Smooth muscle cell (in vitro differentiated cells): Measurements from ENCODE around the gene CYP4A22. TPM values are rescaled to one million over a fixed set of nuclear protein-coding genes. Genes with fewer than 3 reads are reported as not detected.
"Not testable (repeated sequence)": the region's sequence is repeated elsewhere in the genome, so short reads cannot be mapped to it uniquely, and the experiment has no call there.

Experiments used
- DNase-seq: peaks from one replicate; lab custom pipeline; 2025; ENCODE audit not compliant: unreplicated experiment; lab: John Stamatoyannopoulos, UW
- H2AFZ ChIP-seq: fragments of 200-600 bp; sonication (generic); 2 replicates; pipeline ENCODE4 v1.6.0; 2016; ENCODE audit warnings: antibody characterized with exemption, low read depth, mild to moderate bottlenecking
- H3F3A ChIP-seq: fragments of 200-600 bp; sonication (generic); 2 replicates; pipeline ENCODE4 v1.6.0; 2017; ENCODE audit warnings: antibody characterized with exemption, low read depth
- H3K27ac ChIP-seq: fragments of 200-600 bp; sonication (generic); 2 replicates; pipeline ENCODE4 v1.5.1; 2016; ENCODE audit warnings: low read depth, mild to moderate bottlenecking
- H3K27me3 ChIP-seq: fragments of 200-600 bp; sonication (generic); 2 replicates; pipeline ENCODE4 v1.6.1; 2016; ENCODE audit warnings: low read depth, mild to moderate bottlenecking
- H3K36me3 ChIP-seq: fragments of 200-600 bp; sonication (generic); 2 replicates; pipeline ENCODE4 v1.5.1; 2016; ENCODE audit warnings: low read depth
- H3K4me1 ChIP-seq: fragments of 200-600 bp; sonication (generic); 2 replicates; pipeline ENCODE4 v1.5.1; 2016; ENCODE audit warnings: low read depth
- H3K4me2 ChIP-seq: fragments of 200-600 bp; sonication (generic); 2 replicates; pipeline ENCODE4 v1.6.0; 2016; ENCODE audit warnings: mild to moderate bottlenecking
- H3K4me3 ChIP-seq: fragments of 200-600 bp; sonication (generic); 2 replicates; pipeline ENCODE4 v1.5.1; 2016; ENCODE audit warnings: mild to moderate bottlenecking
- H3K79me2 ChIP-seq: fragments of 200-600 bp; sonication (generic); 2 replicates; pipeline ENCODE4 v1.6.0; 2016; ENCODE audit warnings: low read depth, mild to moderate bottlenecking
- H3K9ac ChIP-seq: fragments of 200-600 bp; sonication (generic); 2 replicates; pipeline ENCODE4 v1.6.0; 2016; ENCODE audit warnings: low read depth
- H3K9me3 ChIP-seq: fragments of 200-600 bp; sonication (generic); replicated peaks from 2 replicates; pipeline ENCODE4 v1.5.1; 2016; ENCODE audit warnings: low read depth
- H4K20me1 ChIP-seq: fragments of 200-600 bp; sonication (generic); 2 replicates; pipeline ENCODE4 v1.6.0; 2016; ENCODE audit warnings: low read depth
- WGBS: methylation state at CpG from one replicate; pipeline ENCODE4 v1.1.7; 2016; ENCODE audit warnings: low lambda C conversion rate; 5-methylcytosine and 5-hydroxymethylcytosine counted together
- polyA plus RNA-seq: library from polyadenylated mRNA; unstranded; fragments of >200 nt; fragmentation: Nextera tagmentation; extraction: Ambion mirVana; gene quantifications from 2 replicates; pipeline ENCODE4 v1.2.1, GENCODE V29; 2016
- total RNA-seq: library from RNA; depleted of rRNA; stranded (reverse); fragments of >200 nt; gene quantifications from 2 replicates; pipeline ENCODE4 v1.2.3, GENCODE V29; 2014
- TF ChIP-seq, protein P1 (sequence below): fragments of 200-600 bp; sonication (generic); IDR thresholded peaks from 2 replicates; pipeline ENCODE4 v1.5.1; 2017; ENCODE audit warnings: borderline replicate concordance, mild to moderate bottlenecking, antibody characterized with exemption; ENCODE audit not compliant: insufficient read depth, poor library complexity, severe bottlenecking

The CYP4A22 gene
- total and polyA plus RNA-seq, 2 experiments from 2014 or later = not detected

DNA sequence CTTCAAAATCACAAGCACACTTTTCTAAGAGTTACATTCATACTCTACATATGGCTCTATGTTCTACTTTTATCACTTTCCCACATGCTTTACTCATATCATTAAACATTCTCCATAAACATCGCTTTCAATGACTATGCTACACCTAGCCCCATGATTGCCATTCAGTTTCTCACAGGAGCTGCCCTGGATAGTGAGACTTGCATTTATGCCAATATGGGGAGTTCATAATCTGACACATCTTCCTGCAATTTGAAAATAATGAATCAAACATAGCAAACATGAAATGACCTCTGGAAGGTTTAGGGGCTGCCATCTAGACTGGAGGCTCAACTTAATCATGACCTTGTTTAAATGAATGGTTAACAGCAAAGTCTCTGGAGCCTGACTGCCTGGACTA is 9.0 kb upstream of the CYP4A22 start:
- H2AFZ ChIP-seq = no peak overlapping the region
- H3K36me3 ChIP-seq = no peaks in the 10 kb centered on the region
- no peaks in the 10 kb centered on the region for H3F3A ChIP-seq
- no peak overlapping the region for H3K4me2 ChIP-seq
- H3K27ac ChIP-seq = no peak overlapping the region
- H3K27me3 ChIP-seq = peaks cover 4% of the 10 kb centered on the region
- H3K9me3 ChIP-seq = no peaks in the 10 kb centered on the region
- no peak for DNase-seq
- H3K4me3 ChIP-seq = no peak overlapping the region
- H3K4me1 ChIP-seq = no peaks in the 10 kb centered on the region
- TF ChIP-seq, protein P1, sequence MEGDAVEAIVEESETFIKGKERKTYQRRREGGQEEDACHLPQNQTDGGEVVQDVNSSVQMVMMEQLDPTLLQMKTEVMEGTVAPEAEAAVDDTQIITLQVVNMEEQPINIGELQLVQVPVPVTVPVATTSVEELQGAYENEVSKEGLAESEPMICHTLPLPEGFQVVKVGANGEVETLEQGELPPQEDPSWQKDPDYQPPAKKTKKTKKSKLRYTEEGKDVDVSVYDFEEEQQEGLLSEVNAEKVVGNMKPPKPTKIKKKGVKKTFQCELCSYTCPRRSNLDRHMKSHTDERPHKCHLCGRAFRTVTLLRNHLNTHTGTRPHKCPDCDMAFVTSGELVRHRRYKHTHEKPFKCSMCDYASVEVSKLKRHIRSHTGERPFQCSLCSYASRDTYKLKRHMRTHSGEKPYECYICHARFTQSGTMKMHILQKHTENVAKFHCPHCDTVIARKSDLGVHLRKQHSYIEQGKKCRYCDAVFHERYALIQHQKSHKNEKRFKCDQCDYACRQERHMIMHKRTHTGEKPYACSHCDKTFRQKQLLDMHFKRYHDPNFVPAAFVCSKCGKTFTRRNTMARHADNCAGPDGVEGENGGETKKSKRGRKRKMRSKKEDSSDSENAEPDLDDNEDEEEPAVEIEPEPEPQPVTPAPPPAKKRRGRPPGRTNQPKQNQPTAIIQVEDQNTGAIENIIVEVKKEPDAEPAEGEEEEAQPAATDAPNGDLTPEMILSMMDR = no peak
- H4K20me1 ChIP-seq = no peaks in the 10 kb centered on the region
- H3K9ac ChIP-seq = no peak overlapping the region
- no peaks in the 10 kb centered on the region for H3K79me2 ChIP-seq
- WGBS = 97% methylated on average over 1 of the region's 1 CpG

DNA sequence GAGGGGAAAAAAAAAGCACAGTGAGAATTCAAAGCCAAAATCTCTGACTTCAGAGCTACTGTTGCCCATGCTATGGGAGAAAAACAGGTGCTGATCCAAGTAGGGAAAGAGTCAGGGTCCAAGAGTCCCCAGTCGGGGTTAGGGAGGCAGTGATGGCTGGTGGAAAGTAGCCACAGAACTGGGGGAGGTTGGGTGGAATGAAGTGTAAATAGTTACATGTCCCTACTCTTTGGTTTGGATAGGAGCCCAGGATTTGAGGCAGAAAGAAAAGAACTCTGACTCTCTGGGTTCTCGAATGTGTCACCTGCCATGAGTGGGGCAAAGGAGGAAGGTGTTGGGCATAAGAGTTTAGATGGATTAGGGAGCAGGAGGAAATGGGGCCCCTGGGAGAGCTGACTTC is 8.4 kb upstream of the CYP4A22 start:
- H3K79me2 ChIP-seq, H3K9ac ChIP-seq, H4K20me1 ChIP-seq, H3F3A ChIP-seq, H2AFZ ChIP-seq, H3K4me3 ChIP-seq, DNase-seq, H3K4me2 ChIP-seq, H3K27ac ChIP-seq, H3K36me3 ChIP-seq, H3K27me3 ChIP-seq, H3K4me1 ChIP-seq, H3K9me3 ChIP-seq: not testable (repeated sequence)
- 91% methylated on average over 2 of the region's 2 CpGs for WGBS

DNA sequence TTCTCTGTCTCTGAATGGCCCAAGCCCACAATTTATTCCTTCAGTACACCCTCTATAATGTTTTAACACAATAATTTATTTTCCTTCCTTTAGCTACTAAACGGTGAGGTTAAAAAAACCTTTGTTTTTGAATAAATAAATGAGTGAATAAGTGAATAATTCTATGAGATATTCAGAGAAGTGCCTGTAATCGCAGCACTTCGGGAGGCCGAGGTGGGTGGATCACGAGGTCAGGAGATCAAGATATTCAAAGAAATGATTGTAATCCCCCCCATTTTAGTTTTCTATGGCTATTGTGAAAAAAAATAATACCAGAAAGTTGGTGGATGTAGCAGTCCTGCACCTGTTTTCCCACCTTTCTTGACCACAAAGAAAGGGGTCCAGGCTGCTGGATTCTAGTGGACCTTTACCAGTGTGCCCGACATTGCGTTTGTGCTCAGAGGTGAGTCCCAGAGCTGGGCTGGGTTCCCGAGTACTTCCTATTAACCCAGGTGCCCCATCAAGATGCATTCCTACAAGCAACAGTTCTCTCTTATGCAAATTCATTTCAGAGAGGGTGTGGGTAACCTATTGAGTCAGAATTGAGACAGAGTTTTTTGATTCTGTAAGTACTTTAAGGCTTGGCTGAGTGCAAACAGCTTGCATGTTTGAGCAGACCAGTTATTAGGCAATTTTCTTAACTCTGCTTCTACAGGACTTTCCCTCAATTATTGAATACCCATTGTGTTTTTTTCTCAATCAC is 7.6 kb upstream of the CYP4A22 start:
- not testable (repeated sequence) for H3K36me3 ChIP-seq, H3K9me3 ChIP-seq, H3K9ac ChIP-seq, H3F3A ChIP-seq, H2AFZ ChIP-seq, H3K4me1 ChIP-seq, H3K27ac ChIP-seq, DNase-seq, H3K4me3 ChIP-seq, H3K27me3 ChIP-seq, H3K79me2 ChIP-seq, H3K4me2 ChIP-seq, H4K20me1 ChIP-seq
- WGBS = 78% methylated on average over 8 of the region's 8 CpGs

DNA sequence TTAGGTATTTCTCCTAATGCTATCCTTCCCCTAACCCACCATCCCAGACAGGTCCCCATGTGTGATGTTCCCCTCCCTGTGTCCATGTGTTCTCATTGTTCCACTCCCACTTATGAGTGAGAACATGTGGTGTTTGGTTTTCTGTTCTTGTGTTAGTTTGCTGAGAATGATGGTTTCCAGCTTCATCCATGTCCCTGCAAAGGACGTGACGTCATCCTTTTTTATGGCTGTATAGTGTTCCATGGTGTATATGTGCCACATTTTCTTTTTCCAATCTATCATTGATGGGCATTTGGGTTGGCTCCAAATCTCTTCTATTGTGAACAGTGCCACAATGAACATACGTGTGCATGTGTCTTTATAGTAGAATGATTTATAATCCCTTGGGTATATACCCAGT is 4.6 kb upstream of the CYP4A22 start:
- H3F3A ChIP-seq, H3K4me2 ChIP-seq, H3K79me2 ChIP-seq, H4K20me1 ChIP-seq, DNase-seq, H3K9me3 ChIP-seq, H3K36me3 ChIP-seq, H3K9ac ChIP-seq, H3K4me3 ChIP-seq, H3K27me3 ChIP-seq, H3K27ac ChIP-seq, H3K4me1 ChIP-seq, H2AFZ ChIP-seq: not testable (repeated sequence)
- 96% methylated on average over 3 of the region's 3 CpGs for WGBS

DNA sequence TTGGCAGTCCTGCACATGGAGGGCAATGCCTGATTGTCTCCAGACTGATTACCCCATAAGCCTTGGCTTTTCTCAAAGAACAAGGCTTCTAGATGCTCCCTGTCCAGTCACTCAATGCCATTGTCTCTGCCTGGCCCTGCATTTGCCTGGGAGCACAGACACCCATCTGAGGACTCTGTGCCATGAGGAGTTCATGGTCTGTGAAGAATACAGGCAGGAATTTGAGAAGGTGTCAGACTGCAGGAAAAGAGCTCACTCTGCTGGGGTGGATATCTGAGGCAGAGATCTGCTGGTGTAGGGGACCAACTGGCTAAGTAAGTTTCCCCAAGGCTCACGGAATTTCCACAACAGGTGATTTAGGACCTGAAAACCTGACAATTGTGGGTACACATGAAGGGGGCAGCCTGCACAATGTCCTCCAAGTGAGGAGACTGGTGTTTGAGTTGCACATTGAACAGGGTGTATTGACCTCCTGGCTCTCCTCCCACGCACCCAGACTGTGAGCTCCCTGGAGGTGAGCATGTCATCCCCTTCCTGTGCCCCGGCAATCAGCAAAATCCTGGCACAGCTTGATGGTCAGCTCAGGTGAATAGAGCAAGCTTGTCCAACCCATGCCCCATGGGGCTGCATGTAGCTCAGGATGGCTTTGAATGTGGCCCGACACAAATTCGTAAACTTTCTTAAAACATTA is 829 bp downstream of the CYP4A22 start:
- 95% methylated on average over 5 of the region's 5 CpGs for WGBS
- Histone ChIP-seq H3F3A (no peaks in the 10 kb centered on the region), H3K27ac (no peak overlapping the region), H4K20me1 (no peaks in the 10 kb centered on the region), H3K79me2 (no peaks in the 10 kb centered on the region), H3K9ac (no peak overlapping the region), H3K27me3 (peaks cover 6% of the 10 kb centered on the region), H2AFZ (no peak overlapping the region), H3K4me3 (no peak overlapping the region), H3K36me3 (no peaks in the 10 kb centered on the region), H3K4me2 (no peak overlapping the region), H3K9me3 (no peaks in the 10 kb centered on the region), H3K4me1 (no peaks in the 10 kb centered on the region)
- TF ChIP-seq, protein P1 = no peak
- DNase-seq = no peak

DNA sequence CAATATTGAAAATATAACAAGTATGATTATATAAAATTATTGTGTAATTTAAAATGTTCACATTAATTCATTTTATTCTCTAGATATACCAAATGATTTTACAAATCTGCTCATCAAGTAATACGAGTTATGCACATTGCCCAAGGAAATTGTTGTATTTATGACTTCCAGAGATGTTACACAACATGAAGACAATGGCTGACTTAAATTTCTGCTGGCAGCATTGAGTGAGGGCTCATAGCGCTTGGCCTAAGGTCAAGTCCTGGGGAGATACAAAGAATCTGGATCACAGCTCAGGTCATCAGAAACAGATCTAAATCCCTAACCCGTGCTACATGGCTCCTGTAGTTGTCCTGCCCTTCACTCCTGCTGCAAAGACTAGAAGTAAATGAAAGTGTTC is 3.1 kb downstream of the CYP4A22 start:
- WGBS = 80% methylated on average over 3 of the region's 3 CpGs
- not testable (repeated sequence) for H2AFZ ChIP-seq, H3K36me3 ChIP-seq, DNase-seq, H3K4me1 ChIP-seq, H3K4me2 ChIP-seq, H3F3A ChIP-seq, H3K9ac ChIP-seq, H3K79me2 ChIP-seq, H3K9me3 ChIP-seq, H3K27me3 ChIP-seq, H3K27ac ChIP-seq, H4K20me1 ChIP-seq, H3K4me3 ChIP-seq
